Heart right ventricle (tissue), 16 donors: ENCODE data around the gene EFNA5. TPM values are rescaled to one million over a fixed set of nuclear protein-coding genes. Genes with fewer than 3 reads are reported as not detected.
A peak's percentile ranks its signal among the peaks of the same experiment; 100 is the strongest.

ENCODE experiments used
- ATAC-seq, 8 donors: fragments of 200-7000 bp; cut with Tn5 transposase; one replicate each; pipeline ENCODE4 v1.9.1; 2020; ENCODE audit warnings: mild to moderate bottlenecking in 8 of 8, moderate library complexity in 8 of 8, moderate number of reproducible peaks in 1 of 8
- DNase-seq, 2 donors: peaks; one replicate each; pipeline ENCODE4 v3.0.0-alpha.2; 2020
- H3K27ac ChIP-seq, 10 donors: fragments of 200-600 bp; sonication (generic) in 2 of 10; one replicate each; pipeline versions ENCODE4 v1.5.0 to v1.8.0; 2020 to 2022; ENCODE audit warnings: mild to moderate bottlenecking in 3 of 10
- H3K27me3 ChIP-seq, 7 donors: fragments of 200-600 bp; one replicate each; pipeline ENCODE4 v1.8.0; 2021 to 2022; ENCODE audit warnings: mild to moderate bottlenecking in 2 of 7
- H3K36me3 ChIP-seq, 9 donors: fragments of 200-600 bp; sonication (generic) in 1 of 9; one replicate each; pipeline versions ENCODE4 v1.5.0 to v1.8.0; 2020 to 2022; ENCODE audit warnings: mild to moderate bottlenecking in 2 of 9
- H3K4me1 ChIP-seq, 9 donors: fragments of 200-600 bp; sonication (generic) in 1 of 9; one replicate each; pipeline versions ENCODE4 v1.5.0 to v1.8.0; 2020 to 2022; ENCODE audit warnings: mild to moderate bottlenecking in 4 of 9
- H3K4me3 ChIP-seq, 10 donors: fragments of 200-600 bp; sonication (generic) in 2 of 10; one replicate each; pipeline versions ENCODE4 v1.5.0 to v1.8.0; 2020 to 2022; ENCODE audit warnings: mild to moderate bottlenecking in 7 of 10, moderate library complexity in 2 of 10
- H3K9me3 ChIP-seq, 11 donors: fragments of 200-600 bp in 10 of 11; sonication (generic) in 2 of 11; one replicate each; pipeline versions ENCODE4 v1.5.0 to v1.8.0; 2013 to 2022; ENCODE audit warnings: mild to moderate bottlenecking in 2 of 11, control low read depth in 1 of 11, moderate library complexity in 1 of 11
- CTCF ChIP-seq, 9 donors: fragments of 200-600 bp; sonication (generic) in 2 of 9; IDR thresholded peaks; one replicate each; pipeline versions ENCODE4 v1.5.0 to v1.8.0; 2021 to 2022; ENCODE audit warnings: antibody characterized with exemption in 9 of 9, mild to moderate bottlenecking in 5 of 9, moderate library complexity in 1 of 9
- WGBS, 2 donors: extraction: QIAGEN DNeasy Blood & Tissue Kit; methylation state at CpG; one replicate each; pipeline ENCODE4 v1.1.7; 2013; ENCODE audit warnings: inconsistent platforms in 1 of 2; 5-methylcytosine and 5-hydroxymethylcytosine counted together
- intact Hi-C, 10 donors: fragments of 100-400 bp; cut with DNase I; formaldehyde crosslinking; loops; one replicate each; pipeline versions ENCODE4 v1.11.1 to v1.14.2; 2022
- polyA plus RNA-seq, 2 donors: library from polyadenylated mRNA; stranded (reverse); fragments of 200-250 nt; gene quantifications; one replicate each; pipeline ENCODE4 v1.2.3, GENCODE V29; 2013
- total RNA-seq, 10 donors: library from RNA; stranded (reverse); fragmentation: NEBNext Ultra II Directional in 3 of 10; extraction: Animal tissue kit (Norgen Biotek cat#: 25700) in 3 of 10; gene quantifications; one replicate each; pipeline versions ENCODE4 v1.2.1 to v1.2.4, GENCODE V29; 2021 to 2023
- donor health status: Arrhythmogenic right ventricular cardiomyopathy.
- donor health status: ischemic (EF 13 %, LVEDD 7.1; RV severe dilation, severe dysfunction).
- donor health status: healthy with polysubstance abuse.
- donor health status: DM: no; HTN: yes; CAD: no.
- donor health status: DM: no; HTN: no; CAD: no.
- donor health status: ischemic (EF 25% LVEDD 6.9; RV normal size, moderate dysfunction).
- donor health status: ischemic (EF 25% LVEDD 5.7; RV mildly dilated, moderate dysfunction).
- donor health status: healthy.
- donor health status: DM: yes; HTN: yes; CAD: no.
- donor health status: Ischemic cardiomyopathy.
- donor health status: ischemic (EF 35%, LVEDD 5.7; RV mildly dilated, moderate dysfunction).
- donor health status: nonischemic (EF 11% LVEDD 7.7; RV severe dilation, severe dysfunction).
- donor health status: DM: yes; HTN: yes; CAD: no.
- donor health status: PGD.
- donor health status: ischemic (EF 29% LVEDD 5.4; RV normal size, mild dysfunction).
- donor health status: nonischemic (EF 23%, LVEDD 6.1; RV moderate dilation, normal function).

EFNA5 gene
- total and polyA plus RNA-seq, 12 donors: 6.9 to 49.4 (median 33.9) TPM

GRCh38 chr5:107535849-107536248, 134.9 kb downstream of the EFNA5 start:
- no peak for TF ChIP-seq CTCF (IDR thresholded peaks at IDR 0.05)
- intact Hi-C loops: no loop called here

GRCh38 chr5:107533910-107534876, 136.5 kb downstream of the EFNA5 start:
- intact Hi-C loops: no loop called here
- Histone ChIP-seq H3K4me1 (peaks cover 0 to 52% (median 6%) of the 10 kb centered on the region in 9 donors), H3K36me3 (no peaks in the 10 kb centered on the region), H3K27ac (no peak overlapping the region), H3K27me3 (no peaks in the 10 kb centered on the region), H3K4me3 (no peak overlapping the region), H3K9me3 (no peaks in the 10 kb centered on the region)
- ATAC-seq: no peak
- TF ChIP-seq CTCF (IDR thresholded peaks at IDR 0.05): no peak
- 51 to 59% methylated on average over 2 of the region's 2 CpGs for WGBS, 2 donors
- DNase-seq: no peak

More at GRCh38 chr5:107535849-107536248, 134.9 kb downstream of the EFNA5 start:
- H3K4me3 ChIP-seq: no peak overlapping the region
- WGBS, 2 donors: 33 to 70% methylated on average over 1 of the region's 1 CpG
- H3K4me1 ChIP-seq: peaks cover 0 to 48% (median 6%) of the 10 kb centered on the region in 9 donors
- no peaks in the 10 kb centered on the region for H3K9me3 ChIP-seq
- no peaks in the 10 kb centered on the region for H3K27me3 ChIP-seq
- no peak for DNase-seq
- H3K27ac ChIP-seq: peak overlapping the region in 3 of 10 donors; percentile 13 to 55 (median 46)
- H3K36me3 ChIP-seq: no peaks in the 10 kb centered on the region
- ATAC-seq: peak in 1 of 8 donors; percentile 19

- peaks cover 0 to 53% (median 6%) of the 10 kb centered on the region in 9 donors for H3K4me1 ChIP-seq
- no peak for TF ChIP-seq CTCF (IDR thresholded peaks at IDR 0.05)
- H3K36me3 ChIP-seq: no peaks in the 10 kb centered on the region
- H3K27ac ChIP-seq: peak overlapping the region in 1 of 10 donors; percentile 41
- 90 to 95% methylated on average over 7 of the region's 7 CpGs for WGBS, 2 donors
- H3K4me3 ChIP-seq: no peak overlapping the region
- ATAC-seq (no peak), DNase-seq (no peak)
- H3K9me3 ChIP-seq: no peaks in the 10 kb centered on the region
- no peaks in the 10 kb centered on the region for H3K27me3 ChIP-seq
- intact Hi-C loops: no loop called here
Observed at GRCh38 chr5:107532916-107533315, 137.8 kb downstream of the EFNA5 start.

- no peak for TF ChIP-seq CTCF (IDR thresholded peaks at IDR 0.05)
- Histone ChIP-seq H3K4me3 (no peak overlapping the region), H3K9me3 (no peaks in the 10 kb centered on the region), H3K36me3 (no peaks in the 10 kb centered on the region), H3K4me1 (peaks cover 0 to 49% (median 6%) of the 10 kb centered on the region in 9 donors), H3K27ac (peak overlapping the region in 1 of 10 donors; percentile 41), H3K27me3 (no peaks in the 10 kb centered on the region)
- ATAC-seq (peak in 2 of 8 donors; percentile 38 to 72), DNase-seq (no peak)
- intact Hi-C loops: no loop called here
- WGBS, 2 donors: 71 to 75% methylated on average over 10 of the region's 10 CpGs
Observed at GRCh38 chr5:107532169-107532878, 138.4 kb downstream of the EFNA5 start.
